Embryonic facial prominence (tissue), 1 donor: ENCODE measurements around the gene ANXA1.

Source experiments
- DNase-seq: peaks from one replicate; pipeline ENCODE4 v3.0.0-alpha.2; 2016; ENCODE audit errors: extremely low spot score

The ANXA1 gene

DNA sequence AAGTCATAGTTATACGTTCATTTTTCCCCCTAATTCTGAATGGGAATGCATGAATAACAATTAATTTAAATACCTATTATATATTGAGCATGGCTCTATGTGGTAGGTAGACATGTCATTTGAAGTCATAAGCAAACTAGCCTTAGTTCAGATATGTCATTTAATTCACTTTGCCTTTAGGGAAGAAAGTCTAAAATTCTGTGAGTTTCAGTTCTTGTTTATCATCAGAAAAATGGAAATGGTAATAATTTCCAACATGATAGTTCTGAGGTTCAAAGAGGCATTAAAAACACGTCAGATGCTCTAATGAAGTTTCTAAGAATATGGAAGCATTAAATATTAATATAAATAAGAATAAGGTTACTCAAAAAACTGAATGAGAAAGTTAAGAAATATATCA is 13.1 kb upstream of the ANXA1 start:
- no peak for DNase-seq

DNA sequence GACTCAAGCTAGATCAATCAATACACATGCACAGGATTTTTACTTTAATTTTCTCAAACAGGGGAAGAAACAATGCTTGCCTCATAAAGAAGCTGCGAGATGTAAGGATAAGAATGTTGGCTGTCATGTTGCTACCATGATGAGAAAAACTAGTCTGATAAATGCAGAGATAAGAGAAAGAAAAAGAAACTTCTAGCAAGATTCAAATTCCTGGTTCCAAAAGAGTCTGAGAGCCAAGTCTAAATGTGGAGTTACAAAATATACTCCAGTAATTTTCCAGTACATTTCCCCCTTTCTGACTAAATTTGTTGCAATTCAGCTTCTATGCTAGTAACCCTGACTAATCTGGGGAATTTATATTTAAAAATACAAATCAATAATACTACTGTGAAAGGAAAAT is 10.4 kb upstream of the ANXA1 start:
- no peak for DNase-seq

DNA sequence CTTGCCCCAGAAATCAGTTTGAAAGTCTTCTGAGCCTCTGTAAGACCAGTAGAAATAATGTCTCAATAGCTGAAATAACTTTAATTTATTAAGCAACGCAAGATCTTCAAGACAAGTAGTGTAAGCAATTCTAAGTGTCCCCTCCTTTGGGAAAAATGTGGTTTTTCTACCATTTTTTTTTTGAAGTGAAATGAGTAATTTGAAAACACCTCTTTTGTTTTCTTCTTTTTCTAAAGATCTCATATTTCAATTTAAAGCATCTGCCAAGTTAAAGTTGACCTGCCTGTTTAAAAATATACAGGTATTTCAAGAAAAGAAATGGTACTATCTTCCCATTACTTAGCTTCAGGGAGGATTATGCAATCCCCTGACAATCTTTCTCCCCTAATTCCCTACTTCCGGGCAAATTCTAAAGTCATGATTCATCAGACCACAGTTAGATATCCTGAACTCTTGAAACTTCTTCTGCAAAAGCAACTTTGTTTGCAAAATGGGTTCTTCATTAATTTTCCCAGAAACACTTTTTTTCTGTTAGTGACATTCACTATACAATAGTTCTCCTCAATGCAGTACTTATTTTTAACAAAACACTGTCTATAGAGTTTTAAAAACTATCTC is 7.8 kb upstream of the ANXA1 start:
- no peak for DNase-seq

DNA sequence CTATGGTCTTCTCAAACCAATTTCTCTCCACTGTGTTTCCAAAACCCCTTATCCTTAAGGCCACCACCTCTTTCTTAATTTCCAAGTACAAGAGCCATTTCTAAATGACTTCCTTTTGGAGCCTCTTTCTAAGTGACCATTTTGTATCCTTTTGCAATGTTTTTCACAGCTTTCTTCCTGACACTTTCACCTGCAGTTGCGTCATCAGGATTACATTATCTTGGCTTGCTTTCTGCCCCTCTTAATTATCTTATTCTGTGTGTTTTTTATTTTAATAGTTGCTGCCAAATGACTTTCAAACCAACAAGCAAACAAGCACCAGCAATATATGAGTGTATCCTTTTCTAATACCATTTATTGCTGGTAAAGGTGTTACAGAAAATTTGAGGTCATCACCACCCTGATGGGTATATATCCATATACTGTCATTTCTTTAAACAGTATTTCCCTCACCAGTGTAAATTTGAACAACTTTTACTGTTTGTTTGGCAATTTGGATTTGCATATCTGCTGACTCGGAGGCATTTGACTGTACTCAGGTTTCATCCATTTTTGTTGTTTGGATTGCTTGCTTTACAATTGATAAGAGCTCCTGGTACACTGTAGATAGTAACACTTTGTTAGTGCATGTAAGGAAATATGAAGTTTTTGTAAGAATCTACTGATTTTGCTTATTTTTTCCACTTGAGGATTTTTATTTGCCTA is 5.4 kb upstream of the ANXA1 start:
- no peak for DNase-seq

DNA sequence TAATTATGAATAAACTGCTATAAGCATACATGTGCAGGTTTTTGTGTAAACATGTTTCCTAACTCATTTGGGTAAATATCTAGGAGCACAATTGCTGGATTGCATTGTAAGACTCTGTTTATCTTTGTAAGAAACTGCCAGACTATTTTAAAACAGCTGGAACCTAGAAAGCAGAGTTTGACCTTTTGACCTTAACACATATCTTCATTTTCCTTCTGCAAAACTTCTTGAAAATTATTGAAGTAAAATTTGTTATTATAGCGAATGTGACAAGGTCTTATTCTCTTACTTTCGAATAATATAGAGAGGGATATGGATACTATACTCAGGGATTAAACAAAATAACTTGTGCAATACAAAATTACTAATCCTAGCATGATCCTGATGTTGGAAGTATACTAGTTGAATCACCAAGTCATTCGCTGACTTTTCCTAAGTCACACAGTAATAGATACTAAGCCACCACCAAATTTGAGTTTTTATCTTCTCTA is 3.2 kb upstream of the ANXA1 start:
- no peak for DNase-seq

DNA sequence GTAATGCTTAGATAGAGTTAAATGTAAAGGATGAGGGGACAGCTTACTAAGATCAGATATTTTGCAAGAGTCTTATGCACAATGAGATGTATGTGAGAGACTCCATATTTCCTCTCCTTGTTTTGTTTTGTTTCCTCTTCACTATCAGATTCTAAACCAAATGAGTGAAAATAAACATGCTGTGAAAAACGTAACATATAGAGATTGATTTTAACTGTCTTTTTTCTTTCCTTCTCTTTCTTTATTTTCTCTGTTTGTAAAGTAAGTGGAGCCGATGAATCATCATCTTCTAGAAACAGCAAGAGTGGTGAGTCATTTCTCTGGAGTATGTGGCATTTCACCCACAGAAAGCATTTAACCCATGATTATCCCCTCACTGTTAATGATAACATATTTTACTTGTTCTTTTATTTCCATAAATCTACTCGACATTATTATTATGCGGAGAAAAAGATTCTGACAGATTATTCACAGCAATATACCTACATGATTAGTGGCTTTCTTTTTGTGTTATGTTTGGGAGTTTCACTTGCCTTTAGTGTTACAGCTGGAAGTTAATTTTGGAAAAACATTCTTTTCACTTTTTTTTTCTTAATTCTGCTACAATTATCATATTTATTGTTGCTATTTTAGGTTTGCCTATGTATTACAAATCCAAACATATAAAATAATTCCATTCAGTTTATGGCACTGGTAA is 2.1 kb upstream of the ANXA1 start:
- no peak for DNase-seq

DNA sequence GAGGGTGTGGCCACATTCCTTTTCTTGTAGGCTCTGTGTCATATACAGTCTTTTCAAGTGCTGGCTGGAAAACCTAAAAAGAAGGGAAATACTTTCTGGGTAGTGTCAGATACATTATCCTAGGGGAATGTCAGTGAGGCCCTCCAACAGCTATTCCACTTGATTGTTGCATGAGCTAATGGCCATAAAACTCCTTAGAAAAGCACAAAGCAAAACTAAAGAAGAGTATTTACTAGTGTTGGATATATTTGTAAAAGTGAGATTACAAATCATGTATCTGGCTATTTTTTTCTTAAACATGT is 829 bp downstream of the ANXA1 start:
- peak; percentile 36 for DNase-seq

DNA sequence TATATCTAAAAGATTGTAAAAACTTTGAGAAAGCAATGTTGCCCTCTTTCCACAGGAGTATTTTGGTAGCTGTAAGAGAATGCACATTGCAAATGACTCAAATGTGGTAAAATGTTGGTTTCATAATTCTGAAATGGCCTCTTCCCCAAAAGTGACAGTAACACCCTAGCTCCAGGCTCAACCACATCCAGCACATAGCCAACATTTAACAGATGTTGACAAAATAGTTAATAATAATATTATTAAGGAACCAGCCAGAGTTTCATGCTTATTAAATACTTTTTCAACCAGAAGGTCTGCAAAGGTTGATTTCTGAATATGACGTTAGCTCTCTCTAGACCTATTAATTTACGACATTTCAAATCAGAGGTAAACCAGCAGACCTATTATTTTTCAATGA is 1.3 kb downstream of the ANXA1 start:
- DNase-seq, result no peak

DNA sequence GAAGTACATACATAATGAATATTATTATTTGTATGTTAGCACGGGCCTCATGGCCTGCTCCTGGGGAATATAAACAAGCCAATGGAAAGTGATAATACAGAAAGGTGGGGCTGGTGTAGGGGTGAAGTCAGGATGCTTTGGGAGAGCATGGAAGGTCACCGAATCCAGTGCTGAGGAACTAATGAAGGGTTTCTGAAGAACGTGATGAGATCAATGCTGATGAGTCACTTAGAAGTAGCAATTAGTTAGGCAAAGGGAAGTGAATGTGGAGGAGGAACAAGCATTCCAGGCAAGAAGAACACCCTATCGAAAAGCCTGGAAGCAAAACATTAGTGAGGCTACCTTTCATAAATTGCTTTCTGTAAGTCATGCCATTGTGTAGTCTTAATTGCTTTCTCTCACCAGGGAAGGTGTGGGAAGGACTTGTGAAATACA is 2.1 kb downstream of the ANXA1 start:
- no peak for DNase-seq

DNA sequence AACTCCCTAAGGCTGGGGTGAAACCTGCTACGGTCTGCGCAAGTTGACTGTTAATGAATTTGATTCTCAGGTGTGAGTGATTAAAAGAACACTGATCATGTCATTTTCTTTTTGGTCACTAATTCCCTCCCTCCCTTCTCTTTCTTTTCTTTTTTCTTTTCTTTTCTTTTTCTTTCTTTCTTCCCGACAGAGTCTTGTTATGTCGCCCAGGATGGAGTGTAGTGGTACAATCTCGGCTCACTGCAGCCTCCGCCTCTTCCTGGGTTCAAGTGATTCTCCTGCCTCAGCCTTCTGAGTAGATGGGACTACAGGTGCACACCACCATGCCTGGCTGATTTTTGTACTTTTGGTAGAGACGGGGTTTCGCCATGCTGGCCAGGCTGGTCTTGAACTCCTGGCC is 2.6 kb downstream of the ANXA1 start:
- DNase-seq, result no peak

DNA sequence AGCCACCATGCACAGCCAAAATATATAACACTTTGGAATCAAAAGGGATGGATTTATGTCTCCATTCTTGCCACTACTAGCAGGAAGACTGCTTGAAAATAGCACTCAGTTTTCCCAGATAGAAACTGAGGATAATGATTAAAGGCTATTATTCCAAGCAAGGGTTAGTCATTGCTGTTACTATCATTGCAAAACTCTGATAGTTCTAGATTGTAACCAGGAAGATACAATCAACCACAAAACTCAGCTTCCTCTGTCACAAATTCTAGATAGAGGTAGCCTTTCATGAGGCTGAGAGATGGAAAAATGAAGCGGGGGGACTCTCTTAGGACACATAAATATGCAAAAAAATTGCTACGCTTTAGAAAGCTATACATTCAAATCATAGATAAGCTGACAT is 3.1 kb downstream of the ANXA1 start:
- no peak for DNase-seq

DNA sequence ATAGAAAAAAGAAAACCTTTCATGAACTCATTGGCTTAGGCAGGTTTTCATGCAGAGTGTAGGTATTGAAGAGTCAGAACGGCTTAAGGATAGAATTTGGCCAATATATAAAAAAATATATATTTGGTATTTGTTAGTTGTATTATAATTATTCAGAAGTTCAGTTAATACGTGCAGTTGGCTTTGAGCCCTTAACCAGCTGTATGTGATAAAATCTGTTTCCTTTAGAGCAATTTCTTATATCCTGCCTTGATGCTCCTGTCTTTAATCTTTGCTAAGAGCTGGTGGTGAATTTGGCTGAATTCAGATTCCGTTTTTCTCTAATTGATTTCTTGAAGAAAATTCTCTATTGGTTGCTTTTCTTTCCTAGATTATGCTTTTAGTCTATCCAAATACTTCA is 3.7 kb downstream of the ANXA1 start:
- no peak for DNase-seq

DNA sequence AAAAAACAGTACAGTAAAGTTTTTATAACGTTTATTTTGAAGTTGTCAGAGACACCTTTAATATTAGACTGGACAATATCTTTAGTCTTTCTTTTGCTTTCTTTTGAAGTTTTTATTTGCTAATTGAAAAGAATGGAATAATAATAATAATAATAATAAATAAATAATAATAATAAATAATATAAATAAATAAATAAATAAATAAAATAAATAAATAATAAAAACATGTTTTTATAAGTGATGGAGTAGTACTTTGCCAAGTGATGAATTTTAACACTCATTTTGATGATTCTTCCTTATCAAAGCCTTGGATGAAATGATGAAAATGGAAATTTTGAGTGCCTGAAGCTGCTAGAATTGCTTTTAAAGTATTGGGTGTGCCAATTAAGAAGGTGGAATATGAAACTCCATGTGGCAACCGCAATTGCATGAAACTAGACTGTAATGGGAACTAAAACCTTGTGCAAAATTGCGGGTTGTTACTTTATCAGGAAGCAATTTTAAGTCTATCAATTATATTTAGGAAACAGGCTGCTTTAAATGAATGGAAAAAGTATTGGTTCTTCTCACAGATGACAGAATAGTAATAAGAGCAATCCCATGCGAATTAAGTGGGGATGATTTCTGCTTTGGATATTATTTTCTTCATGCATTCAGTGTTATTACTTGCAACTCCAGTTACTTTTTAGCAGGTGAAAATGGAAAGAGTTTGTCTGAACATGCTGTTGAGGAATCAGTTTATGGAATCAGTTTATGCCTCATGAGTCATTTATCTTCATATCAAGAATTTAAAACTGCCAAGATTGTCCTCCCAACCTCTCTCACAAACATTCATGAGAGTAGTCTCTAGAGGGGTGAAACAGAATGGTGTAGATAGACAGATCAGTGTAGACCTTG is 4.6 kb downstream of the ANXA1 start:
- no peak for DNase-seq

DNA sequence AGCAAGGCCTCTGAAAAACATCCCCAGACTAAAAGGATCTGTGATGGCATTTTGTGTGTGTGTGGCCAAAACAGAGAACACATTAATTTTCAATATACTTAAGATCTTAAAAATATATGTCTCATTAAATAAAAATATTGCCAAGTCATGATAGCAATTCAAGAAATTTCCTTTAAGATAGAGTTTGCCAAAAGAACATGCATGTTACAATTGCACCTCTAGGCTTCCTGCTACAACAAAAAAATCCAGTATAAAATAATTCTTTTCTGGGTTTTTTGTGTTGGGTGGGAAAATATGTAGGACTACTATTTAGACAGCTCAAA is 5.2 kb downstream of the ANXA1 start:
- DNase-seq, result no peak

DNA sequence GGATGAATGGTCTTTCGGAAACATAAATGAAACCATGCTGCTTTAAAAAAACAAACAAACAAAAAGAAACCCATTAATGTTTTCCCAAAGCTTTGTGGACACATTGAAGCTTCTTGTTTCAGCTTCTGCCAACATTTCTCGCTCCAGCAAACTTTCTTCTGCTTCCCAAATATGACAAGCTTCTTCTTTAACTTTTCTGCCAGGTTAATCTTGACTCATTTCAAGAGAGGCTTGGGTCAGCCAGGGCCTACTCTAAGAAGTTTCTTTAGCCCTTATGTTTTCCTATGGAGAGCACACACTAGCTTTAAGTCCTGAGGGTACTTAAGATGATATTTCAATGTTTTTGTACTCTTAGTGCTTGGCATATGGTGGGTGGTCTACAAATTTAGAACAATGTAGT is 6.1 kb downstream of the ANXA1 start:
- DNase-seq, result no peak

DNA sequence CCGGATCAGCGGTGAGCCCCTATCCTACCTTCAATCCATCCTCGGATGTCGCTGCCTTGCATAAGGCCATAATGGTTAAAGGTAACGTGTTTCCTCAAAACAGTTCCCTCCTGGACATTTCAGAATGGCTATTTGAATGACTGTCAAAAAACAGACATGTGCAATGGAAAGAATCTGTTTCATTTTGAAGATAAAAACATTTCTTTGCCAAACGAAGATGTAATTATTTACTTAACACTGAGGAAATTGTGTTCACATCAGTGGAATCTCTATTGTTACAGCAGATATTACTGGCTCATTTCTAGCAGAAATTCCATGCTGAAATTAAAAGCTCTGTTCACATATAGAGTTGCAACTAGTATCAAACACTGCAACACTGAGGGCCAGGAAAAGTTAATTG is 7.1 kb downstream of the ANXA1 start:
- no peak for DNase-seq

DNA sequence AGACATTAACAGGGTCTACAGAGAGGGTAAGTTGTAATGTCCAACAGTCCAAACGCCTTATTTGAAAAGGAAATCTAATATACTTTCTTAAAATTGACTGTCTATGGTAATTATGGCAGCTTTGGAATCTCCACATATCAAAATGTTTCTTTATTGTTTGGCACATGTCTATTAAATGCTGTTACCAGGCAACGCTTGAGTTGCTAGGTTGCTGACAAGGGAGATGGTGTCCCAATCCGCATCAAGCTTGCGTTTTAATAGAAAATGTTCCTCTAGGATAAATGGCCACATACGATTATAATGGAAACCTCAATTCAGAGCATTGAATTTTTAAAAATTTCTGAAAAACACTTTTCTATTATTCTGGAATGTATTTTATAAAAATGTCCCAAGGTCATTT is 9.2 kb downstream of the ANXA1 start:
- DNase-seq, result no peak

DNA sequence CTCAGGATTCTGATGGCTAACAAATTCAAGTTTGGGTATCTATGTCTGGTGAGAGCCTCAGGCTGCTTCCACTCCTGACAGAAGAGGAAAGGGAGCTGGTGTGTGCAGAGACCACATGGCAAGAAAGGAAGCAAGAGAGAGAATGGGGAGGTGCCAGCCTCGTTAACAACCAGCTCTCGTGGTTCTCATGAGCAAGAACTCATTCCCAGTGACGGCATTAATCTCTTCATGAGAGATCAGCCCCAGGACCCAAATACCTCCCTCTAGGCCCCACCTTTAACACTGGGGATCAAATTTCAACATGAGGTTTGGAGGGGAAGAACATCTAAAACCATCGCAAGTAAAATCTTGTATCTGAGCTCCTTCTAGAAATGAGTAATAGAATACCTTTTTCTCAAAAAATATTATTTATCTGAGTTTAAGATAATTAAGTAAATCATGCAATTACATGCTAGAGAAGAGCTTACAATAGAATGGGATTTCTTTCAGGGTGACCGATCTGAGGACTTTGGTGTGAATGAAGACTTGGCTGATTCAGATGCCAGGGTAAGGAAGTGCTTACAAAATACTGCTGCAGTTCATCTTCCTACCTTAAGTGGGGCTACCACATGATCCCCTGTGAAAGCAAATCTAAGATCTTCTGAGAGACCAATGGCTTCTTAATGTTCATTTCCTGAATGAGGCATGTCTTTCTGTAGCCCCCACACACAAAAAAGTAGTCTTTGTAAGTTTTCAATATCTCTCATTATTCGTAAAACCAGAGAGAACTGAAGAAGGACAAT is 11.5 kb downstream of the ANXA1 start:
- no peak for DNase-seq

DNA sequence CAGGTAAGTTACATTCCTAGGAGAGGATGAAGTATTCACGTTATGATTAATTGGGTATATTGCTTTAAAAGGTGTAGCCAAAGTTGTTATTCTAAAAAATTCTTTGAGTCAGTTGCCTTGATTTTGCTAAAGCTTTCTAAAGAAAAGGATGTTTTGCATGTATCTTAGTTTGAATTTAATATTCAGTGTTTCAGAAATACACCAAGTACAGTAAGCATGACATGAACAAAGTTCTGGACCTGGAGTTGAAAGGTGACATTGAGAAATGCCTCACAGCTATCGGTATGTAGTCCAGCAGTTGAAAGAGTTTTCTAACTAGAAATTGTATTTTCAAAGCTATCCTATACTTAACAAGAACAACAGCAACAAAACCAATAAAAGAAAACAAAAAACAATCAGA is 14.2 kb downstream of the ANXA1 start:
- DNase-seq, result no peak

DNA sequence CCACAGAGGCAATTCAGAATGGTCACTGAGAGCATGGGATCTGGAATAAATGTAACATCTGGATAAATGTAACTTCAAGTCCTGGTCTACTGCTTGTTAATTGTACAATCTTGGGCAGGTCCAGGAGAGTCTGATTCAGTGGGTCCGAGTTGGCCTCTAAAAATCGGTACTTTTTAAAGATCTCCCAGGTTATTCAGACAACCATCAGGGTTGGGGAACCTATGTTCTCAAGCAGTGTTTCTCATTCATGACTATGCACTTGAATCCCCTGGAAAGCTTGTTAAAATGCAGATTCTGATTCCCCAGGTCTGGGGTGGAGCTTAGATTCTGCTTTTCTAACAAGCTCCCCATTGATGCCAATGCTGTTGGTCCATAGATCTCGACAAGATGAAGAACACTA is 14.8 kb downstream of the ANXA1 start:
- DNase-seq, result no peak

DNA sequence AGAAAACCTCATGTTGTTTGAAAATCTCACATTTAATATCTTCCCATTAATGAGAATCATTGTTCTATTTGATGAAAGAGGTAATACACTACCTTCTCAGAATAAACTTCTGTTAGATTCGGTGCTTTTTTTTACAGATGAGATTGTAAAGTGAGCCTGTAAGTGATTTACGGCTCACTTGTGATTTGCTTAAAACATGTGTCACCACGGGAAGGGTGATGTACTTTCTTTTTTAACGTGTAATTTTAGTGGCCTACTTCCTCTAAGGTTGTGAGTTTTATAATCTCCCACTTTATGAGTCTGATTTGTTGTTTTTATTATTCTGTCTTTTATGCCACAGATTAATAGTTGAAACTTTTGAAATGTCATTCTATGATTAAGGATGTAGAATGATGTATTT is 15.9 kb downstream of the ANXA1 start:
- DNase-seq, result no peak
